ENCODE measurements around the gene PARP8.

- TF ChIP-seq, protein P1, sequence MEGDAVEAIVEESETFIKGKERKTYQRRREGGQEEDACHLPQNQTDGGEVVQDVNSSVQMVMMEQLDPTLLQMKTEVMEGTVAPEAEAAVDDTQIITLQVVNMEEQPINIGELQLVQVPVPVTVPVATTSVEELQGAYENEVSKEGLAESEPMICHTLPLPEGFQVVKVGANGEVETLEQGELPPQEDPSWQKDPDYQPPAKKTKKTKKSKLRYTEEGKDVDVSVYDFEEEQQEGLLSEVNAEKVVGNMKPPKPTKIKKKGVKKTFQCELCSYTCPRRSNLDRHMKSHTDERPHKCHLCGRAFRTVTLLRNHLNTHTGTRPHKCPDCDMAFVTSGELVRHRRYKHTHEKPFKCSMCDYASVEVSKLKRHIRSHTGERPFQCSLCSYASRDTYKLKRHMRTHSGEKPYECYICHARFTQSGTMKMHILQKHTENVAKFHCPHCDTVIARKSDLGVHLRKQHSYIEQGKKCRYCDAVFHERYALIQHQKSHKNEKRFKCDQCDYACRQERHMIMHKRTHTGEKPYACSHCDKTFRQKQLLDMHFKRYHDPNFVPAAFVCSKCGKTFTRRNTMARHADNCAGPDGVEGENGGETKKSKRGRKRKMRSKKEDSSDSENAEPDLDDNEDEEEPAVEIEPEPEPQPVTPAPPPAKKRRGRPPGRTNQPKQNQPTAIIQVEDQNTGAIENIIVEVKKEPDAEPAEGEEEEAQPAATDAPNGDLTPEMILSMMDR (conservative IDR thresholded peaks at IDR 0.05), result no peak
- TF ChIP-seq ZFX (IDR thresholded peaks at IDR 0.05), result no peak
These were observed 207.3 kb downstream of the PARP8 start for GRCh38 chr5:50873595-50874277.

Measured in C4-2B (cell line).